Adrenal gland (tissue), 5 donors: ENCODE results near the gene ZNF319.

Experiments used
- POLR2A ChIP-seq, 2 donors: fragments of 450-650 bp; IDR thresholded peaks; one replicate each; pipeline ENCODE4 v1.6.1; 2017; ENCODE audit warnings: antibody characterized with exemption in 2 of 2, mild to moderate bottlenecking in 2 of 2, moderate library complexity in 1 of 2
- TF ChIP-seq, protein P1 (sequence below), 6 experiments: fragments of 450-650 bp in 4 of 6; fragments of 200-600 bp in 2 of 6; sonication (generic) in 1 of 6; IDR thresholded peaks; 1 replicate in 5 of 6; 2 replicates in 1 of 6; pipeline versions ENCODE4 v1.5.1 to v1.8.0; 2016 to 2021; ENCODE audit warnings: antibody characterized with exemption in 6 of 6, mild to moderate bottlenecking in 2 of 6, moderate library complexity in 1 of 6
- donor health status: DM: no; HTN: no; CAD: no.

GRCh38 chr16:58048494-58049231 is 48.2 kb upstream of the ZNF319 start:
- TF ChIP-seq, protein P1, sequence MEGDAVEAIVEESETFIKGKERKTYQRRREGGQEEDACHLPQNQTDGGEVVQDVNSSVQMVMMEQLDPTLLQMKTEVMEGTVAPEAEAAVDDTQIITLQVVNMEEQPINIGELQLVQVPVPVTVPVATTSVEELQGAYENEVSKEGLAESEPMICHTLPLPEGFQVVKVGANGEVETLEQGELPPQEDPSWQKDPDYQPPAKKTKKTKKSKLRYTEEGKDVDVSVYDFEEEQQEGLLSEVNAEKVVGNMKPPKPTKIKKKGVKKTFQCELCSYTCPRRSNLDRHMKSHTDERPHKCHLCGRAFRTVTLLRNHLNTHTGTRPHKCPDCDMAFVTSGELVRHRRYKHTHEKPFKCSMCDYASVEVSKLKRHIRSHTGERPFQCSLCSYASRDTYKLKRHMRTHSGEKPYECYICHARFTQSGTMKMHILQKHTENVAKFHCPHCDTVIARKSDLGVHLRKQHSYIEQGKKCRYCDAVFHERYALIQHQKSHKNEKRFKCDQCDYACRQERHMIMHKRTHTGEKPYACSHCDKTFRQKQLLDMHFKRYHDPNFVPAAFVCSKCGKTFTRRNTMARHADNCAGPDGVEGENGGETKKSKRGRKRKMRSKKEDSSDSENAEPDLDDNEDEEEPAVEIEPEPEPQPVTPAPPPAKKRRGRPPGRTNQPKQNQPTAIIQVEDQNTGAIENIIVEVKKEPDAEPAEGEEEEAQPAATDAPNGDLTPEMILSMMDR (IDR thresholded peaks at IDR 0.05) = no peak
- TF ChIP-seq POLR2A (IDR thresholded peaks at IDR 0.05) = no peak
